DMS79 (cell line): Measurements from ENCODE around the gene EMILIN2.
"Not testable (repeated sequence)": the region's sequence is repeated elsewhere in the genome, so short reads cannot be mapped to it uniquely, and the experiment has no call there.

ENCODE experiments used
- DNase-seq: peaks from one replicate; lab custom pipeline; 2025; lab: John Stamatoyannopoulos, UW

The EMILIN2 gene

DNA sequence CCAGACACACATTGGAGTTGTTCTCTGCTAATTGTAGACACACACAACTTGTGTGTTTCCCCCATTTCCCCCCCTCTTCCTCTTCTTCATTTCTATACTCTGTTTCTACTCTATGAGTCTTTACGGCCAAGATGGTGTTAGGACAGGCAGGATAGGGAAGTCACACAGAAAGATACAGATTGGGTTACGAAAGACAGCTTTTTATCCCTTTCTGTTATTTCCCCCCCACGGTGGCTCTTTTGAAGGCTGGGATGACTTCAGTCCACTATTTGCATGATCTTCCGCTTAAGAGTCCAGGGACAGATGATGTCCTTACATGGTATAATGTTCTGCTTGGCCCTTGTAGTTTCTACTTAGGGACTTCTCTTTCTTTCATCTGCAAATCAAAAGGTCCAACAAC lies 1.6 kb upstream of the EMILIN2 start:
- no peak for DNase-seq

DNA sequence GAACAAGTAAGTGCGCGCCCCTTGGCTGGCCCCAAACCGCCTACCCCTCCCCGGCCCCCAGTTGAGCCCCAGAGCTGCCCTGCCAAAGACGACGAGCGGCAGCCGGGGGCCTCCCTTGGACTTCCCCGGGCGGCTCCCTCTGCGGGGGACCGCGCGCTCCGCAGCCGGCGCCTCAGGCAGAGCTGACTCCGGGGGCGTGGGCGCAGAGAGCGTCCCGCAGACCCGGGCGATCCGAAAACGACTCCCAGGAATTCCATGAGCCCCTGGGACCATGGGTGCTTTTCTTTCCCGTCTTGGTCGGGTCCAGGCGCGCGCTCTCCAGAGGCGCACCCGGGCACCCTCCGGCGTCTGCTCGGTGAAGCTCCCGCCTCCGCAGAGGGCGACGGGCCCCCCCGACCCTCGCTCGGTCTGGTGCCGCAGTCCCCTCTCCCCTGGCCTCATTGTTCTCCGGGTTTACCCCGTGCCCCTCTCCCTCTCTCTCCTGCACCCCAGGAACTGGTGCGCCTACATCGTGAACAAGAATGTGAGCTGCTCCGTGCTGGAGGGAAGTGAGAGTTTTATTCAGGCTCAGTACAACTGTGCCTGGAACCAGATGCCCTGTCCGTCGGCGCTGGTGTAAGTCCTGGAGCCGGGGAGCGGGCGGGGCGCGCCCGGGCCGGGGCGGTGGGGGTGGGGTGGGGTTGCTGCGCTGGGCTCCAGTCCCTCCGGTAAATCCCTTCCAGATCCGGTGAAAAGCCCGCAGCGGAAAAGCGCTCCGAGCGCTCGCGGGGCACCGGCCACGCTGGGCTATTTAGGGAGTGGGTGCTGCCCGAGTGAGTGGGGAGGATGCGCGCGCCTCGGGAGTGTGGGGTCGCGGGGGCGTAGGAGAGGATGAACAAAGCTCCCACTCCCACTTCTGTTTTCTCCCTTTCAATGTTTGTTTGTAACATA lies 776 bp downstream of the EMILIN2 start:
- DNase-seq: no peak

DNA sequence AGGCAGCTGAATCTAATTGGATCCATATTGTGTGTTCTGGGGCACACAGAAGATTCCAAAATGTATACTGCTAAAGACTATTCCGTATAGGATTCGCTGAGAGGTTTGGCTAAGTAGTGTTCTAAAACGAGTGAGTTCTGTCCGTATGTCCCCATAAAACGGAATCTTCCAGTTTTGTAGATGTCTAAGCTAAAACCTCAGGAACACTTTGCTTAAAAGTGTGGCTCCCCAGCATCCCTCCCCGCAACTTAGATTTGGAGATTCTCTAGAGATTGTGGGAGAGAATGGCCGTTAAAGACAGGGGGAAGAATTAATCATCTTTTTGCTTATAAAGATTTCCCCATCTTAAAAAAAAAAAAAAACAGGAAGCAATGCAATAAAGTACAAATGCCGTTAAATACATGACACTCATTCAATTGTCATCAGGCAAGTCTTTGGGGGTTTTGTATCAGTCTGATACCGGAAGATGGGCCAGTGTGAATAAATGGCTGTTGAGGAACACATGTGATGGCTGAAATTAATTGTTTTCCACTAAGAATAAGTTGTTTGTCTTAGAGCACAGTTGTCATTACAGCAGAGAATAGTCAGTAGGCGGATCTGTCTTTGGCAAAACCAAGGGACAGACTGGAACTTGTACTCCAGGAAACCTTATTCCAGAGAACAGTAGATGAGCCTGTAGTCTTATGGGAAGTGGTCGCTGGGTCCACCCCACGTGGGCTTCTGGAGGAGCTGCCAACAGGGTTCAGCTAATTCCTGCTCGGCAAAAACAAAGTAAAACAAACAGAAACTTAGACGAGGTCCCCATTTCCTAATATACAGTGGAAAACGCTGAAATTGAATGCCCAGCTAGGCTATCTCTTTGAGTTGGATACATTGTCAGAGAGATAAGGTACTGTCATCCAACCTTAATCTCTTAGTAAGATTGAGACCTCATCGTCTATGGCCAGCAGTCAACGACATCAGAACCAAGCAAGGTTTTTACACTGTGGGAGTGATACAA lies 1.7 kb downstream of the EMILIN2 start:
- no peak for DNase-seq

DNA sequence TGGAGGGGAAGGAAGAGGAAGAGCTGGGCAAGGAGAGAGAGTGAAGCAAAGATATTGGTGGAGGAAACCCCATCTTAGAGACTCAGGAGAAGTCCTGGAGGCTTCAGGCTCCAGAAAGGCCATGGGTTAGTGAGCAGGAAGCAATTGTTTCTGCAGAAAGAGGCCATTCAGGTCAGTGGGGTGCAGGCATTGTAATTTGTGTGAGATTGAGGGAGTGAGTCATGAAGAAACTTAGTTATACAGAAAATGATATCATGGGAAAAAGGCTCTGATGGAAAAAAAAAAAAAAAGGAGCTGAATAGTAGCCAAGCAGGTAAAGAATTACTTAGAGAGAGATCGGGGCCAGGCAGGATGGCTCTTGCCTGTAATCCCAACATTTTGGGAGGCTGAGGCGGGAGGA lies 4.0 kb downstream of the EMILIN2 start:
- no peak for DNase-seq

DNA sequence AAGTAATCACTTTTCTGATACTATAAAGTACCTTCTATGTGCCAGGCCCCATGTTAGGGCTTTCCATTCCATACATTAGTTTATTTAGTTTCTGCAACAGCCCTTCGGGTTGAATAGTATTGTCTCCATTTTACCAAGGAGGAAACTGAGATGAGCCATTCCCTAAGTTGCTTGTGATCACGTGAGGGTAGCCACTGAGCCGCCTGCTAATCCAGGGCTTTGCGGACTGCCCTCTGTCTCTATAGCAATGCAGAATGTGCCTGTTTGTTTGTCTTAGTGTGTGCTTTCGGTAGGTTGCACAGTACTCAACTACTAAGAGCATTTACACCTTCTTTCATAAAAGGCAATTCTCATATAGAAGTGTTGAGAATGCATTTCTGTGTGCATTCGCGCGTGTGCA lies 5.0 kb downstream of the EMILIN2 start:
- no peak for DNase-seq

DNA sequence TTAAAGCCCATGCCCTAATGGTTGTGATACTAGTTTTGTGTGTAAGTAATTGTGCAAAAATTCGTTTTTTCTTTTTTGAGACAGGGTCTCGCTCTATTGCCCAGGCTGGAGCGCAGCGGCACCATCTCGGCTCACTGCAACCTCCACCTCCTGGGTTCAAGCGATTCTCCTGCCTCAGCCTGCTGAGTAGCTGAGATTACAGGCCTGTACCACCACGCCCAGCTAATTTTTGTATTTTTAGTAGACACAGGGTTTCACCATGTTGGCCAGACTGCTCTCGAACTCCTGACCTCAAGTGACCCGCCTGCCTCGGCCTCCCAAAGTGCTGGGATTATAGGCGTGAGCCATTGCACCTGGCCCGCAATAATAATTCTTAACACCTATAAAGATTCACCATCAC lies 5.7 kb downstream of the EMILIN2 start:
- DNase-seq: not testable (repeated sequence)

DNA sequence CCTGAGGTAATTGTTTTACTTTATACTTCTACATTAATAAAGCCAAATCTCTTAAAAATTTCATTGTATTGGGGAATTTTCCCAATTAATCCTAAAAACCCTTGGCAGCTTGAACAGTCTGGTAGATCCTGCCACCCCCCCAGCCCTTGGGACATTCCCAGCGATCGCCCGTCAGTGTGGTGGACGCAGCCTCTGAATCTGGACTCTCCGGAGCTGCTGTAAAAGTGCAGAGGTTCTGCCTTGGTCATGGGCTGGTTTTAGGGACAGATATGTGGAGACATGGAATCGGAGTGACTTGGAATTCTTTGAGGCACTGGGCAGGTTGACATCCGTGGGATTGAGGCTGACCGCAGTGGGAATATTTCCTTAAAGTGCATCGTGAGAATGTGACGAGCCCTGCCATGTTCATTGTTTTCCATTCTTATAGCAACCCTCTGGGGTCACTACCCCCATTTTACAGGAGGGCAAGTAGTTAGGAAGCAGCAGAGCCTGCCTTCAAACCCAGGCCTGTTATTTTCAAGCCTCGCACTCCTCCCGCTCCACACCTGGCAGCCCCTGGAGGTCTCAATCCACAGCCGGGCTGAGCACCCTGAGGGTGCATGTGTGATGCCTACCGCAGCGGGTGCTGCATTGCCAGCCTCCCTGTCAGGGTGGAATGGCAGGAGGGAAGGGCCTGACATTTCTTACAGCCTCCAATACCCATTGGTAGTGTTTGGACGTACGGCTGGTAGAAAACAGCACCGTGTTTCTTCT lies 6.5 kb downstream of the EMILIN2 start:
- no peak for DNase-seq

DNA sequence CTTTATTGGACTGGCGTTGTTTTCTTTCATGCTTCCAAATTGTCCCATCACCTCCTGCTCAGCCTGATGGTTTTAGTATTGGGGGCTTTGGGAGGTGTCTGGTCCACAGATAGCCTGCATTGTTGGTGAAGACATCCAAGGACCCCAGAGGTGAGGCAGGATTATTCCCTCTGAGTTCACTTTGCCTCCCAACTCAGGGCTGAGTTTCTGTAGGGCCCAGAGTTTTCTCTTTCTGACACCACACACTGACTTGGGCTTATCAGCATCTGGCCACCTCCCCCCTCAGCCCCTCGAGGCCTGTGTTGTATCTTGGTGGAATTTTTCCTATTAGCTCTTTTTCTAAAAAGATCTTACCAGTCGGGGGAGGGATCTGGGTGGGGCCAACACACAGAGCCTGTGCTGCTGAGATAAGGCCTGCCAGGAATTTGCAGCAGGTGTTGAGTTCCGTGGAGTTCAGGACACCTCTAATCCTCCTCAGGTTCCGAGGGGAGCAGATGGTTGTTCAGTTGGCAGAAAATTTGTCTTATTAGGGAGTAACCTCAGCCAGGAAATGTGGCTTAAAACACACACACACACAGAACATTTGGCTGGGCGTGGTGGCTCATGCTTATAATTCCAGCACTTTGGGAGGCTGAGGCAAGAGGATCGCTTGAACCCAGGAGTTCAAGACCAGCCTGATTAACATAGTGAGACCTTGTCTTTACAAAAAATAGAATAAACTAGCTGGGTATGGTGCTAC lies 7.3 kb downstream of the EMILIN2 start:
- no peak for DNase-seq

DNA sequence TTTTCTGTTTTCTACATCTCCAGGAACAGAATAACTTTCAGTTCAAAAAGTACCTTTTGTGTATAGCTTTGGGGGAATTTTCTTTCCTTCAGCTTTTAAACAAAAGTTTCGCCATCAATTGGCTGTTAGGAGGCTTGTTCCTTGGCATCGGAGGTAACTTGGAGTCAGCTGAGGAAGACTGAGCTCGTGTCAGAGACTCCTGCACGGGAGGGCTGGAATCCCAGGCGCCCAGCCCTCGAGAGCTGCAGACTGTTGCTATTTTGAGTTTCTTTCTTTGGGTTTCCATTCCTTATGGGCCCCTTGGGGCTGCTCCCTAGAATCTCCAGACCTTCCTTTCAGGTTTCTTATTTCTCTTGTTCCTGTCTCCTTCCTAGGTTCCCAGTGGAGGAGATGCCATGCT lies 8.1 kb downstream of the EMILIN2 start:
- no peak for DNase-seq

DNA sequence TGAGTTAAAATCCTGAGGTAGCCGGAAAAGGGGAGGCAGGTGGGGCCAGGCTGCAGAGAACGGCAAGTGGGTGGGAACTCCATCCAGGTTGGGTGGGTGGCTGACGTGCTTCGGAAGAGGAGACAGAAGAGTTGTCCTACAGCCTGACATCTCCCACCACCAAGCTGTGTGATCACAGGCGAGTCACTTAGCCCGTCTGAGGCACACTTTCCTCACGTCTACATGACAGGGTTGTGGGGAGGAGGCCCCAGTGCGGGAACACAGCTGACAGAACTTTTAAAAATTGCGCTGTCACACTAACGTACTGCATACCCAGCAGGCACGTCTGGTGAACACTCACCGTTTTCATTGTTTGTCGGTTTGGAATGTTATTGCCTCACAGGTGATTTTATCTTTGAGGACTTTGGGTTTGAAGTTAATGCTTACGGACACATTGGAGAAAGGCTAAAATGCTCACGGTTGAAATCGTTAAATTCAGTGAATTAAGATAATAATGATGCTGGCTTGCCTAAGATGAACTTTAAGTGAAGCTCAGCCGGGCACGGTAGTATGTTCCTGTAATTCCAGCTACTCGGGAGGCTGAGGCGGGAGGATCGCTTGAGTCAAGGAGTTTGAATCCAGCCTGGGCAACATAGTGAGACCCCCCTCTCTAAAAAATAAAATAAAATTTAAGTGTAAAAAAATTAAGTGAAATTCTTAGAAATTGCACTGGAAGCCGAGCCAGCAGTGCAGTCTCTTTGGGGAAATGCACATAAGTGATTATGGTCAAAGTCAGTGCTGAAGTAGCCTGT lies 8.9 kb downstream of the EMILIN2 start:
- DNase-seq: no peak

DNA sequence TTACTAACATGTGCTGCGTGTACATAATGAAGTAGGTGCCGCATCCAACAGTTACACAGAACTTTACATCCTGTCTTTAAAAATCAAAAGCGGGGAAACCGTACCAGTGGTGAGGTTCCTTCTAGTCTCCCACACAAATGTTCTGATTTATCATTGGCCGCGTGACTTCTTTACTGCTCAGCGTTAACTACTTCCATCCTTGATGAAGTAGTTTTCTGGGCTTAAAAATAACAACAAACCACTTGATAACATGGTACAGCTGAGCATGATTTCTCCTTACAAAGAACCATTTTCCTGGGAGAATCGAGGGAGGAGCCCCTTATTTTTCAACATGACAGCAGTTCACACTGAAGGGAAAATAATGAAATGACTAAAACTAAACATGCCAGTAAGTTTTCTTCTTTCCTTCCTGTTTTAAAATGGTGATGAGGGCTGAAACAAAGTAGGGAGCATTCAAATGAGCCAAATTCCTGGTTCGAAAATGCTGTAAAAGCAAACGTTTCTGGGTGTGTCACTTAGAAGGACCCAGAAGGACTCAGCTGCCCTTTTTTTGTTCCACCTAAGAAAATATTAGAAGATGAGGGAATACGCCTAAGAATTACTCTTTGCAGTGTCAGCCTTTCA lies 9.9 kb downstream of the EMILIN2 start:
- no peak for DNase-seq

DNA sequence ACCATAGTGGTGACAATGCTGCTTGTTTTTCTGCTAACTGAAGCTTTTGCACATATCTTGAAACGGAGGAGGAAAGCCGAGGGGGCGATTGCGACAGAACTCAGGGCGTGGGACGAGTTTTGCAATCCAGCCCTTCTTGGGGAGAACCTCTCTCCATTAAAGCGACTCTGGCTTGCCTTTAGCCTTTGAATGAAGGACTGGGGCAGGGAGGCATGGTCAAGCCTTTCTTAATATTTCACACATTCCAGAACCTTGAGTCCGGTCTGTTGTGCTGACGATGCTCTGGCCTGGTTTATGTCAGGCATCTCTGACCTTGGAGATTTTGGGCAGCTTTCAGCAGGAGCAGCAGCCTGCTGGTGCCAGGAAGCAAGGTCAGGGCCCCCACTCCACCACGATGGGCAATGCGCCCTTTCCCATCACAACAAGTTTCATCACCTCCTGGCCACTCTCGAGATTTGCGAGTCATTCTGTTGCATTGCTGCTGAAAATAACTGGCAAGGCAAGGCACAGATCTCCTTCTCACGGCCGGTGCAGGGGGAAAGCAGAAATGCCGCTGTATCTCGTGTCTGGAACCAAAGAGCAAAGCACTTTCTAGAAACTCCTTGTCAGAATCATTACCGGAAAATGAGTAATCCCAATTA lies 10.8 kb downstream of the EMILIN2 start:
- DNase-seq: no peak

DNA sequence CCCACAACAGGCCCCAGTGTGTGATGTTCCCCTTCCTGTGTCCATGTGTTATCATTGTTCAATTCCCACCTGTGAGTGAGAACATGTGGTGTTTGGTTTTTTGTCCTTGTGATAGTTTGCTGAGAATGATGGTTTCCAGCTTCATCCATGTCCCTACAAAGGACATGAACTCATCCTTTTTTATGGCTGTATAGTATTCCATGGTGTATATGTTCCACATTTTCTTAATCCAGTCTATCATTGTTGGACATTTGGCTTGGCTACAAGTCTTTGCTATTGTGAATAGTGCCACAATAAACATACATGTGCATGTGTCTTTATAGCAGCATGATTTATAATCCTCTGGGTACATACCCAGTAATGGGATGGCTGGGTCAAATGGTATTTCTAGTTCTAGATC lies 13.6 kb downstream of the EMILIN2 start:
- not testable (repeated sequence) for DNase-seq

DNA sequence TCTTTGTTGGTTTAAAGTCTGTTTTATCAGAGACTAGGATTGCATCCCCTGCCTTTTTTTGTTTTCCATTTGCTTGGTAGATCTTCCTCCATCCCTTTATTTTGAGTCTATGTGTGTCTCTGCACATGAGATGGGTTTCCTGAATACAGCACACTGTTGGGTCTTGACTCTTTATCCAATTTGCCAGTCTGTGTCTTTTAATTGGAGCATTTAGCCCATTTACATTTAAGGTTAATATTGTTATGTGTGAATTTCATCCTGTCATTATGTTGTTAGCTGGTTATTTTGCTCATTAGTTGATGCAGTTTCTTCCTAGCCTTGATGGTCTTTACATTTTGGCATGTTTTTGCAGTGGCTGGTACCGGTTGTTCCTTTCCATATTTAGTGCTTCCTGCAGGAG lies 17.2 kb downstream of the EMILIN2 start:
- not testable (repeated sequence) for DNase-seq

DNA sequence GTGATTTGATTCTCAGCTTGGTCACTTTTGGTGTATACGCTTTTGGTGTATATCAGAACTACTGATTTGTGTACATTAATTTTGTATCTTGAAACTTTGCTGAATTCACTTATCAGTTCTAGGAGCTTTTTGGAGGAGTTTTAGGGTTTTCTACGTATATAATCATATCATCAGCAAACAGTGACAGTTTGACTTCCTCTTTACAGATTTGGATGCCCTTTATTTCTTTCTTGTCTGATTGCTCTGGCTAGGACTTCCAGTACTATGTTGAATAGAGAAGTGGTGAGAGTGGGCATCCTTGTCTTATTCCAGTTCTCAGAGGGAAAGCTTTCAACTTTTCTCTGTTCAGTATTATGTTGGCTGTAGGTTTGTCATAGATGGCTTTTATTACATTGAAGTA lies 19.7 kb downstream of the EMILIN2 start:
- not testable (repeated sequence) for DNase-seq

DNA sequence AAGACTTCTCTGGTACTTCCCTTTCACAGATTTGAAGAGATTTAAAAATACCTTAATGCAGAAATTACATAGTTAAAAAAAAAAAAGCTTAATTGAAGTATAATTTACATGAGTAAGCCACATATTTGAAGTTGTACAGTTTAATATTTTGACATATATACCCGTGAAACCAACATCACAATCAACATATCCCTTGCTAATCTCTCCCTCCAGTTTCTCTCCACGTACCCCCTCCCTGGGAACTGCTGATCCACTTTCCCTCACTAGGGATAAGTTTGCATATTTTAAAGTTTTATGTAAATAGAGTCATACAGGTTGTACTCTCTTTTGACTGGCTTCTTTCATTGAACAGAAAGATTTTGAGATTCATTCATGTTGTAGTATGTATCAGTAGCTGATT lies 22.4 kb downstream of the EMILIN2 start:
- no peak for DNase-seq

DNA sequence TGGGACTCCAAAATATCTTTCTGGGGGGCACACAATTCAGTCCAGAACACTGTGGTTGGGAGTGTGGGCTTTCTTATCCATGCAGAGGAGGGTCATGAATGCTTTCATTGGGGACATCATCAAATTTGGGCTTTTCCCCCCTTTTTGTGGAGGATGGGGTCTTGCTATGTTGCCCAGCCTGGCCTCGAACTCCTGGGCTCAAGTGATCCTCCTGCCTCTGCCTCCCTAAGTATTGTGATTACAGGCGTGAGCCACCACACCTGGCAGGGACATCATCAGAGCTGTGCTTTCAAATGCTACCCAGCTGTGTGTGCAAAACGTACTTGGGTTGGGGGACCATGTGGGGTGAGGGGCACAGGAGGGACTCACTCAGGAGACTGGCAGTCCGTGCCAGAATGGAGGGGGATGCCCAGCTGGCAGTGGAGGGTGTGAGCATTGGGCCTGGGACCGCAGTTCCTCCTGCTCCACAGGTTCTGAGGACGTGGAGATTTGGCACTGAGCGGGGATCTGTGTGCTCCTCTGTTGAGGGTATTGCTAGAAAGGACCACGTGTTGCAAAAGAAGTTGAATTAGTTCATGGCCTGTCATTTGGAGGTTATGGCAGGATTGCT lies 24.4 kb downstream of the EMILIN2 start:
- no peak for DNase-seq

DNA sequence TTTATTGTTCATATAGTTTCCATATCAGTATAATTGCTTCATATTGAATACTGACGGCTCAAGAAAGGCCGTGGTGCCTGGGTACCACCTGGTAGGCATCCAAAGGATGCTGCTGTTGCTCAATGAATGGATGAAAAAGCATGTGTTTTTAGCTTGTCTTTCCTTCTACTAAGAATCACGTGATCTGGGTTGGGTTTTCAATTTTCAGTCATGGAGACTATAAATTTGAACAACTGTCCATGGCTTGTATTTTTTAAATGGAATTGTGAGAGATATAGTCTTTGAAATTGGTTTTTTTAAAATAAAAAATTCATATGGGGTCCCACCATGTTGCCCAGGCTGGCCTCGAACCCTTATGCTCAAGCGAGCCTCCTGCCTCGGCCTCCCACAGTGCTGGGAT lies 25.3 kb downstream of the EMILIN2 start:
- no peak for DNase-seq

DNA sequence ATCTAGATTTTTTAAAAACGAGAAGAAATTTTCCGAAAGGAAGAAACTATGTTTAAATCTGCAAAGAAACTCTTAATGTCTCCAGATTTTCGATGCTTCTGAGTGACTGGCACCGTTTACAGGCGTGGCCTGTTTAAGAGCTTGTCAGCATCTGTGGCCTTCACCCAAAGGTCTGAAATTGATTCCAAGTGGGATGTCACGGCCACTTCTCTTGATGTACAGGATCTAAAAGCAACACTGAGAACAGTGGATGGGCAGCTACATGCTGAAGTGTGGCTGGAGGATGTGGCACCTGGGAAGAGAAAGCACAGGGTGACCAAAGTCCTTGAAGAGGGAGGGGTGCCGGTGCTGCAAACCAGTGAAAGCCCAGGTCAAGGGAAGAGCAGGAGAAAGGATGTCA lies 28.0 kb downstream of the EMILIN2 start:
- no peak for DNase-seq
